GM10847 (cell line): ENCODE results near the gene MACROD2.

Experiments
- POLR2A ChIP-seq: IDR thresholded peaks from 2 replicates; pipeline ENCODE4 v1.6.1; 2011; ENCODE audit not compliant: insufficient read length; ENCODE audit errors: extremely low read depth

MACROD2 gene

DNA sequence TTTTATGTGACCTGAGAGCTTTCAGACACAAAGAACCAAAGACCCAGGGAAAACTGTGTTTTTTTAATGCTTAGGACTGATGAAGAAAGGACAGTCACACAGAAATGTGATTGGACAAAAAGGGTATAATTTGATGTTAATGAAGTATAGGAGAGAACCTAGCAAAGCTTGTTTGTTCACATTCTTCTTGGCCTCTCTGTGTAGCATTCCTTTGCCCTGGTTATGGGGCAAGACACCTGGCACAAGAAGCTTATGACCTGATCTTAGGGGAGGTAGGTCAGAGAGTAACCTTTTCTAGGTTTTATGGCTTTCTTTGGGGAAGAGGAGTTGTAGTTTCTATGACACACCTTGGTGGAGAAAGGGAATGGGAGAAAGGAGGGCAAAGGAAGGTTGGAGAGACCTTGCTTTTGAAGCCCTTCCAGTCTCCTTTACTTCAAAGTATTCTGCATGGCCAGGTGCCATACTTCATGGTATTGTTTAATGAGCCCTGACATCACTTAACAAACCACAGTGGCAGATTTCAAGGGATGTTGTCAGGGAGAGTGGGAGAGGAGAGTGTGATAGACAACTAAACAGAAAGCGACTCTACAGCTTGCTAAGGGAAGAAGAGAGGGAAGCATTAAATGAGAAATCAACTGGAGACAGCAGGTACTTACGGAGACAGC lies 1043.9 kb downstream of the MACROD2 start:
- TF ChIP-seq POLR2A: no peak

DNA sequence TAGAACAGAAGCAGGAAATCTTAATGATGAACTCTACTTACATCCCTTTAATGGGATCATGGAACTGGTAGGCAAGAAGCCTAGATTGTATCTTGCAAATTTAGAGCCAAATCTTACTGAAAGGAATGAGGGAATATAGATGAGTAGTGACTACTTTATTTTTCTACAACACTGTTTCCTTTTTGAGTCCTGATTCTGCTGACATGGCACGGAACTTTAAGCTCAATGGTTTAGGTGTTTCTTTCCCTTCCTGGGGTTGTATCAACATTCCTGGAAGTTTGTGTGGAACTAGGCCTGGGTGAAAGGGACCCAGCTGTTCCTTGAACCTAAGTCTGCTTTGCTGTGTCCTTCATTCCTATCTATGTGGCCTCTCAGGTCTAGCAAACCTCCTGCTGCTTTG lies 1047.4 kb downstream of the MACROD2 start:
- TF ChIP-seq POLR2A: no peak

DNA sequence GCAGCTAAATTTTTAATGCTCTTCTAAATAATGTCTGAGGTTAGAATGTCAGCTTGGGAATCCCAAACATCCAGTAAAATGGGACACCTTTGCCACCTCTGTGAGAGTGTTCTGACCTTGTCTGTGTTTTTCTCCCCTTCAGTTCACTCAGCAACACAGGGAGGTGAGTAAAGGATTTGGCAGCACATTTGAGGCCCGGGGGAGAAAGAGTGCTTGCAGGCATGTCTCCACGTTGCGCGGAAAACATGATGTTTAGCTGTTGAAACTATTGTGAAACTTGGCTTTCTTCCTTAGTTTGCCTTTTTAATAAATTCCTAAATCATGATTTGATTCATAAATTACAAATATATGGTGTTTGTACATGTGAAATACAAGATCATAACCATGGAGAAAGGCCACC lies 1049.9 kb downstream of the MACROD2 start:
- no peak for TF ChIP-seq POLR2A

DNA sequence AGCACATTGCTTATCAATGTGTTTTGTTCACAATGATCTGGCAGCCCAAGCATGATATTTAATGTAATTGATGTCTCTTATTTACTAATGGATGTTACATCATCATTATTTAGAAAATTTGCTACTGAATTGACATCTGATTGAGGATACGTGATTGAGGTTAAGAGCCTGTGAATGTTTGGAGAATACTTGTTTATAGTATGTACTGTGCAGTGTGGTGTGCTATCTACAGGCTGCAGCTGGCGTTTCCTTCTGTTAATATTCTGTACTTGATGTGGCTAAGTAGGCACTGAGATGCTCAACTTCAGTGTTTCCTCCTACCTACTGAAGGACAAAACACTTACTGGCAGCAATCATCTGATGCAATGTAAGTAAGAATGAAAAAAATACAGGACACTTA lies 1051.7 kb downstream of the MACROD2 start:
- no peak for TF ChIP-seq POLR2A

DNA sequence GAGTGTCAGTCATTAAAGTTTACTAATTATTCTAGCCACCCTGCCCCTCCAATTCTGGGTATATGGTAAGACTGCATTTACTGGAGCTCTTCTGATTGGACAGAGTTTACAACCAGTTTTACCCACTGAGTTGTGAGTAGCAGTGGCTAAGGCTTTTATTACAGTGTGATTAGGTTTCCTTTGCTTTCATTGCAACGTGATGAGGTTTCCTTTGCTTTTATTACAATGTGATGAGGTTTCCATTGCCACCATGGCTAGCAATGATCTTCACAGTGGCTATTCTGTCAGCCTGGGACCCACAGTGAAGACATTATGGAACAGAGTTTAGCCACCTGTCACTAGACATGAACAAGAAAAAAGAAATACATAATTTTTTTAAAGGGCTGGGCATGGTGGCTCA lies 1052.3 kb downstream of the MACROD2 start:
- no peak for TF ChIP-seq POLR2A

DNA sequence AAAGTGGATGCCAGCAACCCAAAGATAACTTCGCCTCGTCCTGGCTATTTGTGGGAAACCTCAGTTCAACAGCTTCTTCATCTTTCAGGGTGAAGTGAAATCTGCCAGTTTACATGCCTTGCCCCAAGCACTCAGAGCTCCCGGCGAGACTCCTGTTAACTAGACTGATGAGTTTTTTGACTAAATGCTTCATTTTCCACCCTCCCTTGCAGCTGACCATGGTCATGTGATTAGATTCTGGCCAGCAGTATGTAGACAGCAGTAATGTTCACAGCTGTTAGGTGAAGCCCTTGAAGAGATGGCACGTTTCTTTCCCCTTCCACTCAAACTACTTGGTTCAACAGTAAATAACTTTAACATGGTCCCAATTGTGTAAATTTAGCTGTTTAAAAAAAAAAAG lies 1060.9 kb downstream of the MACROD2 start:
- no peak for TF ChIP-seq POLR2A

DNA sequence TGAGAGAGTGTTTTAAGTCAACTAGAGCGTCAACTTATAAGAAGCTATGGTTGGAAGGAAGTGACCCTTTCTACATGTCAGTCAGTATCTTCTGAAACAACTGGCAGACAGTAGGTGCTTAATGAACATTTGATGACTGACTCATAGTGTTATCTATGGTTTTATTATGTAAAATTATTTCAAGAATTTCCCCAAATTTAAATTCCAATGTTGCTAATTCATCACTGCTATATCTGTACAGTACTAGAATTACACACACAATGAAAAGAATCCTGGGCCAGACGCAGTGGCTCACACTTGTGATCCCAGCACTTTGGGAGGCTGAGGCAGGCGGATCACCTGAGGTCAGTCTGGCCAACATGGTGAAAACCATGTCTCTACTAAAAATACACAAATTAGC lies 1063.5 kb downstream of the MACROD2 start:
- TF ChIP-seq POLR2A: no peak

DNA sequence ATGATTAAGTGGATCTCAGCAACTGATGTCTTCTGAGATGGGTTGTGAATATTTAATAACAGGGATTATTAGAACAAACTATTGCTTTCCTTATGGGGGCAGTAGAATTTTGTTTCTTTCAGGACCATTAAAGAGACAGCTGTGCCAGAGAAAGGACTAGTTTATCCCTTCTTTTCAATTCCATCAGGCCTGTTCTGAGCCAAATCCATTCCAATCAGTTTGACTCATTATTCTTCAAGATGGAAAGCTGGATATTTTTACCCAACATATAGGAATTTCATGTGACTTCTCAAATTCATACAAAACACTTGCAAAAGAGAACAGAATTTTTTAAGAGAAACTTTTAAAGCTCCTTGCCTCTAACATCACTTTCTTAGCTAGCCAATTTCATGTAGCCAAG lies 1064.1 kb downstream of the MACROD2 start:
- no peak for TF ChIP-seq POLR2A

DNA sequence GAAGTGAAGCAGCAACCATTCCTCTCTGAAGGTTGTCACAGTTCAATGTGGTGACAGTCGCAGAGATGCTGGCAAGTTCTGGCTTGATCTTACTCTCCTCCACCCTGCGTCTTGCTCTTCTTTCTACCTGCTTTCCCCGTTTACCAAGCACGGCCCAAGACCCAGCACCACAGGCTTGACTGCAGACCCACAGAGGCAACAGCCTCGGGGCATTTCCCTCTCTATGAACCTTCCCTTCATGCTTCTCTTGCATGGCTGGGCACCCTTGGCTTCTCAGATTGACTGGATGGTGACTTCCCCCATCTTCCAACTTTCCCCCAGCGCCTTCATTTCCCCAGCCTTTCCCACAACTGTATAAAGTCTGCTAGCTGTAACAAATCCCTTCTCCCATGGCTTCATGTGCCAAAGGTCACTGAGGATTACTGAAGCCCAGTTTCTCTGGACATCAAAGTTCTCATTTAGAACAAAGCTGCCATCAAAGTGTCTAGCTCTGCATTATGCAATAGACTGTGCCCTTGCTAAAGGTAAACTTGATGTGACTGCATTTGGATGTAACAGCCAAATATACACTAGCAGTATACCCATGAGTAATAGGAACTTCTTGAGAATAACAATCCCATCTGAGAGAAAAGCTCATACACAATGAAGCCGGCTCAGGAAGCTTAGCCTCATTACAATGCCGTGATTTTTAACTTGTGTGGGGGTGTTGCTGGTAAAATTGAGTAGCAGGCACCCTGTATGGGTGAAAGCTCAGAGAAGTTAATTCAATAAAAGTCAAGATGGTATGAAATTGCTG lies 1065.1 kb downstream of the MACROD2 start:
- TF ChIP-seq POLR2A: no peak

DNA sequence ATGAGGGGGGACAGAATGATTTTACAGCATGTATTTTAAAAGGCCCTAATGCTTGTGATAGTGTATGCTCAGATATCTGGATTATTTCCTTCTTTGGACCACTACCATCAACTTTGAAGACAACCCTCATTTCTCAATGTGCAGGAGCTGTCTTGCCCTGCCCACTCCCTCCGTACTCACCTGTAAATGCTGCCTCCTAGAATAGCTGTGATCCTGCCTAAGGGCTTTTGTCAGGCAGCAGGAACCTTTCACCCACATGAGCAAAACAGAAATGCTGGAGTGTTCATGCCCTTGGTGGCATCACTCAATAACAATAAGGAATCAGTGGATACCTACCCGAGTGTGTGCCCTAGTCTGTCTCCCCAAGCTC lies 1065.7 kb downstream of the MACROD2 start:
- no peak for TF ChIP-seq POLR2A

DNA sequence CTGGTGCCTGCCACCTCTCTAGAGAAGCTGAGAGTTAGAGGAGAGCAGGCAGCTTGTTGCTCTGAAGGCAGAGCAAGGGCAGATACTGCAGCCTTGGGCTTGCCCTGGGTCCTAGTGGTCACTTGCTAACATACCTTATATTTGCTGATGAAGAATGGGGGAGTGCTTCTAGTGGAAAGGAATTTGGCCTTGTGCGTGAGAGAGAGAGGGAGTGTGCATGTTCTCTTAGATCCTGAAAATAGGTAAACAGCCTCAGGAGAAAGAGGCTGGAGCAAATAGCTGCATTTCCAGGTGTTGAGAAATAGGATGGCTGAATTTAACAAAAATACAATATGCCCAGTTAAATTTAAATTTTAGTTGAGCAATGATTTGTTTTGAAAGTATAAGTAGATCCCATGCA lies 1066.6 kb downstream of the MACROD2 start:
- no peak for TF ChIP-seq POLR2A

DNA sequence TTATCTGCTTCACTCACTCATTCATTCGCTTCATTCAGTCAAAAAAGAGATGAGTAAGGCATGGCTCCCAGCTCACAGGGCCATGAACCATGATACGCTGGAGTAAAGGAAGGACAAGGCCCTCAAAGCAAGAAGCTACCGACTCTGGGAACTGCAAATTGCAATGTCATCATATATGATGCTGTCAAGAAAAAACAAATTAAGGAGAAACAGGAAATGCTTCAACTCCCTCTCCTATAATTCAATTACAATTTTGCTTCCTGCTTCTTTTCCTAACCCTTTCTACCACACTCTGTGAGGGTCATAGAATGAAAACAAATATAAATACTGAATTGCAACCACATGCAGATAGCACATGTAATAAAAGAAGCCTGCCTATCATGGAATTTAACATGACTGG lies 1067.8 kb downstream of the MACROD2 start:
- TF ChIP-seq POLR2A: no peak

DNA sequence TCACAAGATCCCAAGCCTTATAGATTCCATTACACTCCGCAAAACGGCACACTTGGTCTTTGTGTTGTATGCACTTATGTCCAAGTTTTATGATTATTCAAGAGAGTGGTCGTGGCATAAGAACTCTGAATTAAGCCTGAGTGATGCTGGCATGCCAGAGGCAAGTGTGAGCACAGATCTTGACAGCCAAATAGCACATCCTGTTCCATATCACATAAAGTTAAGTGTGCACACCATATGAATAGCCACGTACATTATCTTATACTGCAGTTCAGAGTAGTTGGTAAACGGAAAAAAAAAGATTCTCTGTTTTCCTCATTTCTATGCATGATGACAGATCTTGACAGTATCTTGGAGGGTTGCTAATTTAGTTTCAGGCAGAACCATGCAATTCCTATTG lies 1069.4 kb downstream of the MACROD2 start:
- TF ChIP-seq POLR2A: no peak

DNA sequence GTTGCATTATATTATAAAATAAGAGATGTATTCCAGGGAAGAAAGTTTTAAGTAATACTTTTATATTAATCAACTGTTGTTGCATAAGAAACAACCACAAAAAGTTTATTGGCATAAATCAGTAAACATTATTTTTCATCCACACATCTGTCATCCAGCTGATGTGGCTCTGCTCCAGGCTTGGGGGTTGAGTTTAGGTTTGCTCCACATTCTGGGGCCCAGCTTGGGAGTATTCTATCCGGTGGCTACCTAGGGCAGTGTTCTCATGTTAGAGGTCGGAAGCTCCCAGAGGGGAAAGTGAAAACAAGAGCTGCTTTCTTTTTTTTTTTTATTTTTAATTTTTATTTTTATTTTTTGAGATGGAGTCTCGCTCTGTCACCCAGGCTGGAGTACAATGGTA lies 1070.5 kb downstream of the MACROD2 start:
- no peak for TF ChIP-seq POLR2A

DNA sequence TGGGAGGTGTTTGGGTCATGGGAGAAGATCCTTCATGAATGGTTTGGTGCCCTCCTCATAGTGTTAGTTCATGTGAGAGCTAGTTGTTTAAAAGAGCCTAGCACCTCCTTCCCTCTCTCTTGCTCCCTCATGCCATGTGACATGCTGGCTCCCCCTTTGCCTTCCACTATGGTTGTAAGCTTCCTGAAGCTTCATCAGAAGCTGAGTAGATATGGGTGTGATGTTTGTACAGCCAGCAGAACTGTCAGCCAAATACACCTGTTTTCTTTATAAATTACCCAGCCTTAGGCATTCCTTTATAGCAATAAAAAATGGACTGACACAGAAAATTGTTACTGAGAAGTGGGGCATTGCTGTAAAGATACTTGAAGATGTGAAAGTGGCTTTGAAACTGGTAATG lies 1073.2 kb downstream of the MACROD2 start:
- TF ChIP-seq POLR2A: no peak

DNA sequence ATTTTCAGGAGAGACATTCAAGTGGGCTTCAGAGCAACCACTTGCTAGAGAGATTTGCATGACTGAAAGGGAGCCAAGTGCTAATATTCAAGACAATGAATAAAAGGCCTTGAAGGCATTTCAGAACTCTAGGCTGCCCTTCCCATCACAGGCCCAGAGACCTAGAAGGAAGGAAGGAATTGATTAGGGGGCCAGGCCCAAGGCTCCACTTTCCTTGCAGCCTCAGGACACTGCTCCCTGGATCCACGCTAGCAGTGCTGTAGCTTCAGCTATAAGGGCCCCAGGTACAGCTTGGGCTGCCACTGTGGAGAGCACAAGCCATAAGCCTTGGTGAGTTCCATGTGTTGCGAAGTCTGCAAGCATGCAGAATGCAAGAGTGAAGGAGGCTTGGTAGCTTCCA lies 1074.0 kb downstream of the MACROD2 start:
- no peak for TF ChIP-seq POLR2A
